HG03565 (cell line): ENCODE results near the gene TFAP2B.
A peak's percentile ranks its signal among the peaks of the same experiment; 100 is the strongest.

Experiments
- ATAC-seq: cut with Tn5 transposase; IDR thresholded peaks from one replicate; pipeline ENCODE4 v1.9.1; 2021; ENCODE audit warnings: mild to moderate bottlenecking, moderate library complexity; ENCODE audit not compliant: unreplicated experiment

TFAP2B gene

GRCh38 chr6:50818673-50819072, at the start of gene TFAP2B:
Gene TFAP2B (plus strand): TSS chr6:50818871. CDS start chr6:50818892, 21 bp downstream.
- ATAC-seq, result no peak

GRCh38 chr6:50778696-50779095, 40.0 kb upstream of the TFAP2B start:
- no peak for ATAC-seq

DNA sequence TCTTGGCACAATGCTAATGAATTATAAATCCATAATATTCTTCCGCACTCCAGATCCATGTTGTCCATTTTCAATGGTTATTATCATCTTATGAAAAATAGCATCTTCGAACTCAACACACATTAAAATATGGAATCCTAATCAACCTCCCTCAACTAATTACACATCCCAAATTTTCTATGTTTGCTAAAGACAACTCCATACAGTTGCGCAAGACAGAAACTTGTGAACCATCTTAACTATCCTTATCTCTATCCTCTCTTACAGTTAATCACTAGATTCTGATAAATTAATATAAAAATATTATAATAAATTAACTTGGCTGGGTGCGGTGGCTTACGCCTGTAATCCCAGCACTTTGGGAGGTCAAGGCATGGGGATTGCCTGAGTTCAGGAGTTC, 38.3 kb upstream of the TFAP2B start:
- ATAC-seq, result no peak

DNA sequence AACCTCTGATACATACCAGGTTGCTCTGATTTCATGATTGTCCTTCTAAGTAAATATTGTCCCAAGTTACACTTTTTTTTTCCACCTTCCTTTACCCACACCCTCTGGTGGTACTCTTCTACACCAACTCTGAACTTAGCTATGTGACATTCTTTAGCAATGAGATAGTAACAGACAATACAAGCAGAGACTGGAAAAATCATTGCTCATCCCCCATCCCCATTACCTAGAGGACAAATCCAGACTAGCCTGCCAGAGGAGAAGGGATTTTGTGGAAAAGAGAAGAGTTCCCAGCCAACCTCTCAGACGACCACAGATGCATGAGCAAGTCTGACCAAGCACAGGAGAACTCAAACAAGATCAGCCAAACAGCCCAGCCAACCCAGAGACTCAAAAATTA, 32.8 kb upstream of the TFAP2B start:
- ATAC-seq, result no peak

DNA sequence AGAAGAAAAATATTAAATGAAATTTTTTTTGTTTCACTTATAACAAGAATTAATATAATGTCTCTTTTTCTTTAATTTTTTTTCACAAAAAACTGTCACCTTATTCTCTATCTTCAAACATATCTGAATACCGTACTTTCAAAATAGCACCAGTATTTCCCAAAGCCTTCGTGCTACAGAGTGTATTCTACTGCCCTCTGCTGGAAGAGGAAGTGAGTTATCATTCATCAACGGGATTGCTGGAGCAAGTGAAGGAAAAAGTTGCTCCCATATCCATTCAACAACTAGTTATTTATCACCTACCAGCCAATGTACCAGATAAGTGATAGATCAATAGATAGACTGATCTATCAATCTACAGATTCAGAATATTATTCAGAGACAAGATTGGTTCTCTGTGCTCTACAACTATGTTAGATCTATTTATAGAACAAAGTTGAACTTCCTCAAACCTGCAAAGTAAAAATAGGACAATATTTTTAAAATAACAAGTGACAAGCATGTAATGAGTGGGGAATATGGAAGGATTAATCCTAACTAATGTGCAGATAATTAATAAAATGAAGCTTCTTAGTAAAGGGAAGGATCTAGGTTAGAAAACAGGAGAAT, 26.7 kb upstream of the TFAP2B start:
- peak; percentile 78 for ATAC-seq

- no peak for ATAC-seq
Observed at GRCh38 chr6:50792771-50793170, 25.9 kb upstream of the TFAP2B start.

- no peak for ATAC-seq
Observed at GRCh38 chr6:50795574-50795973, 23.1 kb upstream of the TFAP2B start.

DNA sequence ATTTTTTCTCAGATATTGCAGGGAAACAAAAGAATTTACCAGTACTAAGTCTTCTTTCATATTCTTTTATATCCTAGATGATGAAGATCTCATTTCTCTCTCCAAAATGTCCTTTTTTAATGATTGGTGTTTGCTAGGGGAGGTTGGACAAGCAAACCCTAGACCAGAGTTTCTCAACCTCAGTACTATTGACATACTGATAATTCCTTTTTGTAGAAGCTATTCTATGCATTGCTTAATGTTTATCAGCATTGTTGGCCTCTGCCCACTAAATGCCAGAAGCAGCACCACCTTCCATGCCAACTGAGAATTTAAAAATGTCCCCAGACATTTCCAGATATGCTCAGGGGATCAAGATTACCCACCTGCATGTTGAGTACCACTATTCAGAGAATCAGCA, 14.4 kb upstream of the TFAP2B start:
- no peak for ATAC-seq

- ATAC-seq, result no peak
Observed at GRCh38 chr6:50807035-50807434, 11.6 kb upstream of the TFAP2B start.

- peak; percentile 34 for ATAC-seq
Observed at GRCh38 chr6:50815436-50816114, 3.1 kb upstream of the TFAP2B start.

- ATAC-seq, result peak; percentile 78
Observed at GRCh38 chr6:50816115-50816675, 2.5 kb upstream of the TFAP2B start.

DNA sequence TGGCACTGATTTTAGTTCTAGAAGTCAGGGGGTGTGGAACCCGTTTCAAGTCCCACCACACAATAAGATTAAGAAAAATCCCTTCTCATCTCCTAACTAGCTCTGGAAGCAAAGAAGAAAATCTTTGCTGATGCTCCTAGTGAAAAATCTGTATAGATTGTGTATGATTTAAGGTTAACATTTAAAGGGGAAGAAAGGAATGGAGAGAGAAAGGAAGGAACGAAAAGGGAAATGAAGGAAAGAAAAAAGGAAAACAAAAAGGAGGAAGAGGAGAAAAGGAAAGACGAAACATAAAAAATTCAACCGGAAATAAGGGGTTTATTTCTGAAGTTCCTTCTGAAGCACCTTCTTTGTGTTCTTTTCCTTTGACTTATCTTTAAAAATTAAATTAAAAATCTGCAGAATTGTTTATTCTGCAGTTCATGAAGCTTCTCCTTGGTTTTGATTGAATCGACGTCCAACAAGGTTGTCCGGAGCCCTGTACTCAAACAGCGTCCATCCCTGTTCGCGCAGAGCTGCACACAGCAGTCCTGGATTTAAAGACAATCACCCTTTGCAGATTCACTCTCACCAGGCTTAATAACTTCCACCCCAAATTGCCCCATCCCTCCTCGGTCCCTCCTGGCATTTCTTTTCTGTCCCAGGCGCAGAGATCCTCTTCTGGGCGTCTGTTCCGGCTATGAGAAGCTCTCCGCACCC, 1.6 kb upstream of the TFAP2B start:
- ATAC-seq, result no peak

GRCh38 chr6:50817646-50817950, 1.1 kb upstream of the TFAP2B start:
- no peak for ATAC-seq

DNA sequence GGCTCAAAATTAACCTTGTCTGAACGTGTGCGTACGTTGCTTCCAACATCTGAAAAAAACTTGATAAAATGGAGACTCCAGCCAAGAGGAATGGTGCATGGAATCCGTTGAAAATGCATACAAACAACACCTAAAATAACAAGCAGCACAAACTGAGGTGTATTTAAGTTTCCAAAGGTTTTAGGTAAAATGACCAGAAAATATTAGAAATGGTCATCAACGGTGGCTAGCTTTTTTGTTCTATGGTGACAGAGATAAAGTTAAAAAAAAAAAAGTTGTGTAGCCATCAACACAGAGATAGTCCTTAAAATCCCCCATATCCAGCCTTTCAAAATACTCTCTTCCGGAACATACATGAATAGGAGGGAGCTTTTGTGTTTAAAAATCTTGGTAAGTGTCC, 651 bp upstream of the TFAP2B start:
- ATAC-seq, result no peak

DNA sequence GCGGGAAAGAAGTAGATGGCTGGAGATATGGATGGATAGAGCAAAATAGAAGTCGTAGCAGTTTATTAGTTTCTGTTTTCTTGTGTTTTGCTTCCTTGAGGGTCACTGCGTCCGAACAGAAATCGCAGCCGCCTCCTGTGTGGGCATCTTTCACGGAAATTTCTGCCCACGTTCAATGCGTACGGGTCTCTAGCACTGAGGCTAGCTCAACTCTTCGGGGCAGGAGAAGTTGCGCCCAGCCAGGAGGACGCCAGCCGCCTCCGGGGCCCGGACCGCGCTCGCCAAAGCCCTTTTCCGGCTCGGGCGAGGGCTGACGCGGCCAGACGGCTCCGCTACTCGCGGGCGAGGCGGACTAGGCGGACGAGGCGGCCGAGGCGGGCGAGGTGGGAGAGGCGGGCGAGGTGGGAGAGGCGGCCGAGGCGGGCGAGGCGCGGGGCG, 814 bp downstream of the TFAP2B start:
- ATAC-seq, result no peak

DNA sequence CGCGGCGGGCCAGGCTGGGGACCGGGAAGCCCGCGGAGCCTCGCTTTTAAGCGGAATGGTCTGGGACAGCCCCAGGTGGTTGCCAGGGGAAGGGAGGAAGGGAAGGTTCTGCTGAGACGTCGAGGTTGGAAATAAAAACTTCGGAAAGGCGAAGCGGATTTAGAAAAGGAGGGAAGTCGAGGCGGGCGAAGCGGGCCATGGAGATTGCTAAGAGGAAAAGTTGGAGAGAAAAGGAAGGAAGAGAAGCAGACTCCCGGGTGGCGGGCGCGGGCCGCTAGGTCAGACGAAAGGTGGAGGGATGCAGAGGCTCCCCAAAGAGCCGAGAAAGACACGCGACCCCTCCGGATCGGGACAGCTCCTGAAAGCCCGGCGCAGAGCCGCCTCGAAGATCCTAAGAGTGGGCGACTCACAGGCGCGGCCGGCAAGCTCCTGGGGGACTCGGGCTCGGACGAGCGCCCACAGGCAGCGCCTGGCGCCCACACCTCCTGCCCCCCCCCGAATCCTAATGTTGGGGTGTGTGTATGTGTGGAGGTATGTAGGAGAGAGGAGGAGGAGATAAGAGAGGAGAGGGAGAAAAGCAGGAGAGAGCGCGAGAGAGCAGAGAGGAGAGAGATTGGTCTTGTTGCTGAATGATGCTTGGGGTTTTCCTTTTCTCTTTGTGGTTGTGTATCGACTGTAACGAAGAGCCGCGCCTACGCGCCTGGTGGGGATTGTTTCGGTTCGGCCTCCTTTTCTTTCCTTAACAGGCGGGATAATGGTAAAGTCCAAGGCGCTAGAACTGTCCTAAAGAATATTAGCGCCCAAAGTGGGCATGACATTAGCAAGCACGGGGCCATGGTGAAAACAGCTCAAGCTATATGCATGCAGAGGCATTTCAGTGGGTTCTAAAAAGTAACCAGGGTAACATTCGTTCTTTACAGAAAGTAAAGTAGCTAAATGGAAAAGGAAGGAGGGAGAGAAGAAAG, 1.5 kb downstream of the TFAP2B start:
- no peak for ATAC-seq

- ATAC-seq, result no peak
Observed at GRCh38 chr6:50820869-50821264, 2.2 kb downstream of the TFAP2B start.

- ATAC-seq, result no peak
Observed at GRCh38 chr6:50821441-50822077, 2.9 kb downstream of the TFAP2B start.

DNA sequence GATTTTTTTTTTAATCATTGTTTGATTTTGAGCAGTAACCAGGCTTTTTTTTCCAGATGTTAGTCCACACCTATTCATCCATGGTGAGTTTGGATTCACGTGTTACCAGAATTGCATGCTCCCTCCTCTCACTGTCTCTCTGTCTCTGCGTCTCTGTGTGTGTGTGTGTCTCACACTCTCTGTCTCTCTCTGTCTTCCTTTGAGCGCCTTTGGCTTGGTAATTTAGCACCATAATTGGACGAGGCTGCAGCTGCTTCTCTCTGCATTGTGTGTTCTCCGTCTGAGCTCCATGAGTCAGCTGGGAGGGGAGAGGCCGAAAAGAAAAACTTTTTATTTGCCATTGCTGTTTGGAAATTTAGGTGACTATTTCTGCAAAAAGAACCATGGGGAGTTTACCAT, 3.4 kb downstream of the TFAP2B start:
- ATAC-seq, result no peak
